KMS-11 (cell line): ENCODE measurements around the gene LZIC.

Experiments used
- H2AFZ ChIP-seq: fragments of 200-600 bp; sonication (generic); 2 replicates; pipeline ENCODE4 v1.6.1; 2016; ENCODE audit warnings: antibody characterized with exemption, mixed run types, low read depth
- H3K27ac ChIP-seq: fragments of 200-600 bp; sonication (generic); 2 replicates; pipeline ENCODE4 v1.6.1; 2016; ENCODE audit warnings: mild to moderate bottlenecking, mixed run types
- H3K27me3 ChIP-seq: fragments of 200-600 bp; sonication (generic); 2 replicates; pipeline ENCODE4 v1.6.1; 2017; ENCODE audit warnings: mild to moderate bottlenecking, low read depth, mixed run types, moderate library complexity; ENCODE audit not compliant: insufficient read depth
- H3K36me3 ChIP-seq: fragments of 200-600 bp; sonication (generic); 2 replicates; pipeline ENCODE4 v1.6.1; 2017; ENCODE audit warnings: mild to moderate bottlenecking, mixed run types; ENCODE audit not compliant: insufficient read depth
- H3K4me1 ChIP-seq: fragments of 200-600 bp; sonication (generic); 2 replicates; pipeline ENCODE4 v1.6.1; 2016; ENCODE audit warnings: mild to moderate bottlenecking, low read depth, mixed run types; ENCODE audit not compliant: poor library complexity, severe bottlenecking
- H3K4me2 ChIP-seq: fragments of 200-600 bp; sonication (generic); 2 replicates; pipeline ENCODE4 v1.7.0; 2016; ENCODE audit warnings: mild to moderate bottlenecking, mixed run types
- H3K4me3 ChIP-seq: fragments of 200-600 bp; sonication (generic); IDR thresholded peaks from 2 replicates; pipeline ENCODE4 v1.6.1; 2017; ENCODE audit warnings: low read depth, low read length, mixed read lengths; ENCODE audit not compliant: insufficient read depth
- H3K79me2 ChIP-seq: fragments of 200-600 bp; sonication (generic); 2 replicates; pipeline ENCODE4 v1.6.1; 2016; ENCODE audit warnings: low read depth, mixed run types; ENCODE audit not compliant: insufficient read depth
- H3K9ac ChIP-seq: fragments of 200-600 bp; sonication (generic); 2 replicates; pipeline ENCODE4 v1.6.1; 2016; ENCODE audit warnings: mild to moderate bottlenecking, mixed run types
- H4K20me1 ChIP-seq: fragments of 200-600 bp; sonication (generic); 2 replicates; pipeline ENCODE4 v1.6.1; 2016; ENCODE audit warnings: mild to moderate bottlenecking, mixed run types; ENCODE audit not compliant: insufficient read depth
- TF ChIP-seq, protein P1 (sequence below): fragments of 200-600 bp; sonication (generic); conservative IDR thresholded peaks from 2 replicates; pipeline ENCODE4 v1.6.1; 2017; ENCODE audit warnings: low read depth, mild to moderate bottlenecking, antibody characterized with exemption, low read length, moderate library complexity, mixed read lengths

Gene LZIC

DNA sequence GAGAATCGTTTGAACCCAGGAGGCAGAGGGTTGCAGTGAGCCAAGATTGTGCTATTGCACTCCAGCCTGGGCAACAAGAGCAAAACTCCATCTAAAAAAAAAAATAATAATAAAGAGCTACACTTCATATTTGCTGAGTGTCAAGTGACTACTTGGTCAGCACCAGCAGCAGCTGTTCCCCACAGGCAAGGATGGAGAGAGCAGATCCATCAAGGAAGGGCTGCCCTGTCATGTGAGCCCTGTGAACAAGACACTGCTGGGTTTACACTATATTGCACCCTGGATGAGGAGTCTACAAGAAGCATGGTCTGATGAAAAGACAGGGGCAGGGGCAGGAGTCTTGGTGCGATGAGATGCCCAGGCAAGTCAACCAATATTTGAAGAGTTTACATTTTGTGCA lies 36.7 kb downstream of the LZIC start:
- Histone ChIP-seq H3K9ac (no peak overlapping the region), H3K27ac (no peak overlapping the region), H3K79me2 (no peaks in the 10 kb centered on the region), H3K4me3 (no peak overlapping the region), H3K4me1 (peaks cover 18% of the 10 kb centered on the region), H3K4me2 (no peak overlapping the region), H2AFZ (no peak overlapping the region), H3K27me3 (no peaks in the 10 kb centered on the region), H3K36me3 (no peaks in the 10 kb centered on the region), H4K20me1 (no peaks in the 10 kb centered on the region)
- TF ChIP-seq, protein P1, sequence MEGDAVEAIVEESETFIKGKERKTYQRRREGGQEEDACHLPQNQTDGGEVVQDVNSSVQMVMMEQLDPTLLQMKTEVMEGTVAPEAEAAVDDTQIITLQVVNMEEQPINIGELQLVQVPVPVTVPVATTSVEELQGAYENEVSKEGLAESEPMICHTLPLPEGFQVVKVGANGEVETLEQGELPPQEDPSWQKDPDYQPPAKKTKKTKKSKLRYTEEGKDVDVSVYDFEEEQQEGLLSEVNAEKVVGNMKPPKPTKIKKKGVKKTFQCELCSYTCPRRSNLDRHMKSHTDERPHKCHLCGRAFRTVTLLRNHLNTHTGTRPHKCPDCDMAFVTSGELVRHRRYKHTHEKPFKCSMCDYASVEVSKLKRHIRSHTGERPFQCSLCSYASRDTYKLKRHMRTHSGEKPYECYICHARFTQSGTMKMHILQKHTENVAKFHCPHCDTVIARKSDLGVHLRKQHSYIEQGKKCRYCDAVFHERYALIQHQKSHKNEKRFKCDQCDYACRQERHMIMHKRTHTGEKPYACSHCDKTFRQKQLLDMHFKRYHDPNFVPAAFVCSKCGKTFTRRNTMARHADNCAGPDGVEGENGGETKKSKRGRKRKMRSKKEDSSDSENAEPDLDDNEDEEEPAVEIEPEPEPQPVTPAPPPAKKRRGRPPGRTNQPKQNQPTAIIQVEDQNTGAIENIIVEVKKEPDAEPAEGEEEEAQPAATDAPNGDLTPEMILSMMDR, result no peak

DNA sequence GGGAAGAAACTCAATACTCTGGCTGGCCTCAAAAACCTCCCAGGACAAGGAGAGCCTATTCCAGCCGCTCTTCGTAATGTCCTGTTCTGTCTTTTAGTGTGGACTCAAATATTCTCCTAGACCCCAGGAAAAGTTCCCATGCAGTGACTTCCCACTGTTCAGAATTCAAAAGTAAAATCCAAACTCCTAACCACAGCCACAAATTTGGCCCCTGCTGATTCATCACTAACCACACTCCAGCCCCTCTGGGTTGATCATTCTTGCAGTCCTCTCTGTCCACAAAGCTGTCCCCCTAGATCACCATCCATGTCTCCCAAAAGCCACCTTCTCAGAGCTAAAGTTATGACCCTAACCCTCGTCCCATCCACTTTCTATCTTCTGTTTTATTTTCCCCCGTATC lies 38.2 kb downstream of the LZIC start:
- TF ChIP-seq, protein P1, result no peak
- H3K4me1 ChIP-seq, result peaks cover 15% of the 10 kb centered on the region

DNA sequence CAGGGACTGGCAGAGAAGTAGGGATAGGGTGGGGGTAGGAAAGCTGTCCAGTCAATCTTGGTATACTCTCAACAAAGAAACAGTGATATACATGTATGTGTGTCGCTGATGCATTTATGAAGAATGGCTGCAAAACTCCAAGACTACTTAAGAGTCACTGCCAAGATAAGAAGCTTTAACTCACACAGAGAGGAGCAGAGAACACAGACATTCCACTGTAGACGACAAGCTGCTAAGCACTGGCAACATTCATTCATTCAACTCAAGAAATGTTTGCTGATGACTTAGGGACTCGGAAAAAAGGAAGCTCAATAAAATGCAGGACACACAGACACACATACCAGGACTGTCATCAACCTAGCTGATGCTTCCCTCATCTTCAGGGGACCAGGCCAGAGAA lies 38.6 kb downstream of the LZIC start:
- H4K20me1 ChIP-seq, result no peaks in the 10 kb centered on the region
- H3K27ac ChIP-seq, result no peak overlapping the region
- H3K4me3 ChIP-seq, result no peak overlapping the region
- no peaks in the 10 kb centered on the region for H3K27me3 ChIP-seq
- H3K79me2 ChIP-seq, result no peaks in the 10 kb centered on the region
- TF ChIP-seq, protein P1, result no peak
- H3K4me2 ChIP-seq, result no peak overlapping the region
- H3K4me1 ChIP-seq, result peaks cover 15% of the 10 kb centered on the region
- no peak overlapping the region for H3K9ac ChIP-seq
- H3K36me3 ChIP-seq, result no peaks in the 10 kb centered on the region
- H2AFZ ChIP-seq, result no peak overlapping the region

More for the DNA sequence above, 38.2 kb downstream of the LZIC start:
- Histone ChIP-seq H4K20me1 (no peaks in the 10 kb centered on the region), H3K27ac (no peak overlapping the region), H2AFZ (no peak overlapping the region), H3K4me2 (no peak overlapping the region), H3K9ac (no peak overlapping the region), H3K36me3 (no peaks in the 10 kb centered on the region), H3K79me2 (no peaks in the 10 kb centered on the region), H3K27me3 (no peaks in the 10 kb centered on the region), H3K4me3 (no peak overlapping the region)

DNA sequence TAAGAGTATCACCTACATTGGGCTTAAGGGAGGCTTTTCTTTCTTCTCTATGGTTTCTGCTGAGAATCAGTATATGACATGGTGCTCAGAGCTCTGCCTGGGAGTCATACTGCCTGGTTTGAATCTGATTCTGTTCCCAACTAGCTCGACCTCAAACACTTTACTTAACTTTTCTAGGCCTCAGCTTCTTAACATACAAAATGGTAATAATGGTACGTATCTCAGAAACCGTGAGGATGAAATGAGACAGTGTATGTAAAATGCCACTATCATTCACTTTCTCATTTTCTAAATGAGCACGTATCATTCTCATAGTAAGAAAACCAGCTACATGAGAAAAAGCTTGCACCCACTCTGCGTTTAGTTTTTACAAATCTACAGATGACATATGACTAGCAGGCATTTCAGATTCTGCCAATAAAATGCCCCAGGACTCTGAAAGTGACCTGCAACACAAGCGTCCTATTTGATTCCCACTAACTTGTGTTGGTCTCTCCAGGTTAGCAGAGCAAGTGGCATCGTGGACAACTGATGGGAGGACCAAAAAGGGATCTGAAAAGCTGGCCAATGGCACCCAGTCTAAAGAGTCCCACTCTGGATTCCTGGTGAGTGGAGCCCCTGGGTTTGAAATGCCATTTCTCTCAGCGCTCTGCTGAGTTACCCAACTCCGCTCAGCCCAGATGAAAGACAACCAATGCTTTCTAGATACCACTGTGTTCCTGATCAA lies 39.2 kb downstream of the LZIC start:
- Histone ChIP-seq H3K4me2 (no peak overlapping the region), H3K36me3 (no peaks in the 10 kb centered on the region), H3K79me2 (no peaks in the 10 kb centered on the region), H3K9ac (no peak overlapping the region), H3K4me3 (no peak overlapping the region), H3K27me3 (no peaks in the 10 kb centered on the region), H4K20me1 (no peaks in the 10 kb centered on the region), H3K4me1 (peaks cover 11% of the 10 kb centered on the region), H2AFZ (no peak overlapping the region), H3K27ac (no peak overlapping the region)
- TF ChIP-seq, protein P1, result no peak
